DND-41 (cell line): ENCODE data around the gene FAT1.

Source experiments
- ATAC-seq: fragments of 200-7000 bp; cut with Tn5 transposase; 3 replicates; pipeline ENCODE4 v1.9.1; 2021; ENCODE audit warnings: low read depth; ENCODE audit not compliant: insufficient read depth
- DNase-seq: peaks from one replicate; pipeline ENCODE4 v3.0.0-alpha.2; 2020
- H2AFZ ChIP-seq: 2 replicates; pipeline ENCODE4 v1.6.0; 2012; ENCODE audit warnings: low read depth, low read length
- H3K27ac ChIP-seq: 2 replicates; pipeline ENCODE4 v1.5.1; 2012; ENCODE audit warnings: low read length, inconsistent platforms
- H3K27me3 ChIP-seq: fragments of 200-600 bp; sonication (generic); 2 replicates; pipeline ENCODE4 v1.6.0; 2012; ENCODE audit warnings: low read length, mild to moderate bottlenecking, inconsistent platforms; ENCODE audit not compliant: insufficient read depth, poor library complexity
- H3K36me3 ChIP-seq: 2 replicates; pipeline ENCODE4 v1.5.1; 2012; ENCODE audit warnings: low read length, inconsistent platforms; ENCODE audit not compliant: insufficient read depth
- H3K4me1 ChIP-seq: 2 replicates; pipeline ENCODE4 v1.5.1; 2012; ENCODE audit warnings: mild to moderate bottlenecking, low read length; ENCODE audit not compliant: insufficient read depth
- H3K4me2 ChIP-seq: 2 replicates; pipeline ENCODE4 v1.6.0; 2012; ENCODE audit warnings: mild to moderate bottlenecking, moderate library complexity, low read length, inconsistent platforms; ENCODE audit not compliant: insufficient read depth
- H3K4me3 ChIP-seq, 2 experiments: fragments of 200-600 bp in 1 of 2; shearing (Covaris generic) in 1 of 2; 2 replicates each; pipeline ENCODE4 v1.5.1; 2012 to 2016; ENCODE audit warnings: inconsistent platforms in 2 of 2, low read length in 2 of 2, mild to moderate bottlenecking in 2 of 2, low read depth in 1 of 2, moderate library complexity in 1 of 2
- H3K79me2 ChIP-seq: 2 replicates; pipeline ENCODE4 v1.6.0; 2012; ENCODE audit warnings: low read length, inconsistent platforms; ENCODE audit not compliant: insufficient read depth
- H3K9ac ChIP-seq: 2 replicates; pipeline ENCODE4 v1.6.0; 2012; ENCODE audit warnings: low read depth, mild to moderate bottlenecking, inconsistent platforms, low read length, moderate library complexity
- H3K9me3 ChIP-seq: 2 replicates; pipeline ENCODE4 v1.5.1; 2012; ENCODE audit warnings: low read length, moderate library complexity, mild to moderate bottlenecking, inconsistent platforms; ENCODE audit not compliant: insufficient read depth, severe bottlenecking
- H4K20me1 ChIP-seq: 2 replicates; pipeline ENCODE4 v1.6.0; 2012; ENCODE audit warnings: low read length; ENCODE audit not compliant: insufficient read depth
- EZH2 ChIP-seq: IDR thresholded peaks from 3 replicates; pipeline ENCODE4 v1.6.1; 2012; ENCODE audit warnings: borderline replicate concordance, low read depth, mild to moderate bottlenecking, moderate library complexity, low read length, inconsistent platforms; ENCODE audit not compliant: severe bottlenecking
- TF ChIP-seq, protein P1 (sequence below): IDR thresholded peaks from 2 replicates; pipeline ENCODE4 v1.5.1; 2012; ENCODE audit warnings: borderline replicate concordance, low read length, moderate library complexity, mild to moderate bottlenecking; ENCODE audit not compliant: poor library complexity, severe bottlenecking; ENCODE audit errors: extremely low read depth

FAT1 gene

DNA sequence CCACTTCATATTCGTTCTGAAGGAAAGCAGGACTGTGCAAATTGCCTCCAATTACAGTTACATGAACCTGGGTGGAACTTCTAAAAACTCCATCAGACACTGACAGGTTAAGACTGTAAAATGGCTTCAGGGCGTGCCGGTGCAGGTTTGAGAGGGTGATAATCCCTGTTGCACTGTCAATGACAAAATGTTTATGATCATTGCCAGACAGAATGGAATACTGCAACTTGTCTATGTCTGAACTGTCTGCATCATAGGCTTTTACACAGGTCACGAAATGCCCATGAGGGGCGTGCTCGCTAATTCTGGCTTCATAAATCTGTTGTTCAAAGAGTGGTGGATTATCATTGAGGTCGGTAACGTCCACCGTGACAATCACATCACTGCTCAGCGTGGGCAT lies 104.6 kb downstream of the FAT1 start:
- Histone ChIP-seq H3K4me1 (no peaks in the 10 kb centered on the region), H3K79me2 (no peaks in the 10 kb centered on the region), H3K4me3 (no peak overlapping the region), H4K20me1 (no peaks in the 10 kb centered on the region), H3K9me3 (peaks cover 2% of the 10 kb centered on the region), H2AFZ (no peak overlapping the region), H3K4me2 (no peak overlapping the region), H3K9ac (no peak overlapping the region), H3K27ac (no peak overlapping the region), H3K27me3 (no peaks in the 10 kb centered on the region), H3K36me3 (no peaks in the 10 kb centered on the region)
- no peak for DNase-seq
- TF ChIP-seq EZH2, result no peak
- TF ChIP-seq, protein P1, sequence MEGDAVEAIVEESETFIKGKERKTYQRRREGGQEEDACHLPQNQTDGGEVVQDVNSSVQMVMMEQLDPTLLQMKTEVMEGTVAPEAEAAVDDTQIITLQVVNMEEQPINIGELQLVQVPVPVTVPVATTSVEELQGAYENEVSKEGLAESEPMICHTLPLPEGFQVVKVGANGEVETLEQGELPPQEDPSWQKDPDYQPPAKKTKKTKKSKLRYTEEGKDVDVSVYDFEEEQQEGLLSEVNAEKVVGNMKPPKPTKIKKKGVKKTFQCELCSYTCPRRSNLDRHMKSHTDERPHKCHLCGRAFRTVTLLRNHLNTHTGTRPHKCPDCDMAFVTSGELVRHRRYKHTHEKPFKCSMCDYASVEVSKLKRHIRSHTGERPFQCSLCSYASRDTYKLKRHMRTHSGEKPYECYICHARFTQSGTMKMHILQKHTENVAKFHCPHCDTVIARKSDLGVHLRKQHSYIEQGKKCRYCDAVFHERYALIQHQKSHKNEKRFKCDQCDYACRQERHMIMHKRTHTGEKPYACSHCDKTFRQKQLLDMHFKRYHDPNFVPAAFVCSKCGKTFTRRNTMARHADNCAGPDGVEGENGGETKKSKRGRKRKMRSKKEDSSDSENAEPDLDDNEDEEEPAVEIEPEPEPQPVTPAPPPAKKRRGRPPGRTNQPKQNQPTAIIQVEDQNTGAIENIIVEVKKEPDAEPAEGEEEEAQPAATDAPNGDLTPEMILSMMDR, result no peak
- no peak for ATAC-seq

DNA sequence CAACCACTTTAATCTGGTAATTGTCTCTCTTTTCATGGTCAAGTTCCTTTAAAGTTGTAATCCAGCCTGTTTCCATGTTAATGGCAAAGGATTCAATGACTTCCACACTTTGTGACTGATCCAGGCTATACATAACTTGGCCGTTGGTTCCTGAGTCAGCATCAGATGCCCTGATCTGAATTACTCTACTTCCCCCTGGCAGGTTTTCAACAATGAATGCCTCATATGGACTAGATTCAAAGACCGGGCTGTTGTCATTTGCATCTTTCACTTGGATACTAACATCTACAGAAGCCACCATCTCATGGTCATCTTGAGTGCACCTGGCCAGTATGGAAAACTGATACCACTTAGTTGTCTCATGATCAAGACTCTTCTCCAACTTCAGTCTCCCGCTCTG lies 105.7 kb downstream of the FAT1 start:
- Histone ChIP-seq H3K9me3 (peaks cover 2% of the 10 kb centered on the region), H4K20me1 (no peaks in the 10 kb centered on the region), H3K79me2 (no peaks in the 10 kb centered on the region), H3K9ac (no peak overlapping the region), H3K4me2 (no peak overlapping the region), H3K27ac (no peak overlapping the region), H3K4me3 (no peak overlapping the region), H3K27me3 (no peaks in the 10 kb centered on the region), H3K36me3 (no peaks in the 10 kb centered on the region), H3K4me1 (no peaks in the 10 kb centered on the region), H2AFZ (no peak overlapping the region)
- TF ChIP-seq EZH2, result no peak
- TF ChIP-seq, protein P1, result no peak
- DNase-seq, result no peak
- ATAC-seq, result no peak

DNA sequence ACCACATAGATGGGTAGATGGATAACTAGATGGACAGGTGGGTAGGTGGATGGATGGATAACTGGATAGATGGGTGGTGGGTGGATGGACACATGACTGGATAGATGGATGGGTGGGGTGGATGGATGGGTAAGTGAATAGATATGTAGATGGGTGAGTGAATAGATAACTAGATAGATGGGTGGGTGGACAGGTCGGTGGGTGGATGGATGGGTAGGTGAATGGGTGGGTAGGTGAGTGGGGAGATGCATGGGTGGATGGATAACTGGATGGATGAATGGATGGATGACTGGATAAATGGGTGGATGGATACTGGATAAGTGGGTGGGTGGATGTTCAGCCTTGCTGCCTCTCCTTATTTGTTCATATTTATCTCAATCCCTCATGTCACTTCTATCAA lies 116.2 kb downstream of the FAT1 start:
- no peaks in the 10 kb centered on the region for H3K36me3 ChIP-seq
- H3K4me2 ChIP-seq, result no peak overlapping the region
- no peaks in the 10 kb centered on the region for H4K20me1 ChIP-seq
- ATAC-seq (no peak), DNase-seq (no peak)
- H3K27ac ChIP-seq, result no peak overlapping the region
- no peak overlapping the region for H3K9ac ChIP-seq
- H3K9me3 ChIP-seq, result no peaks in the 10 kb centered on the region
- H2AFZ ChIP-seq, result no peak overlapping the region
- no peak overlapping the region for H3K4me3 ChIP-seq
- H3K79me2 ChIP-seq, result no peaks in the 10 kb centered on the region
- TF ChIP-seq, protein P1, result no peak
- TF ChIP-seq EZH2, result no peak
- H3K4me1 ChIP-seq, result no peaks in the 10 kb centered on the region
- H3K27me3 ChIP-seq, result no peaks in the 10 kb centered on the region

DNA sequence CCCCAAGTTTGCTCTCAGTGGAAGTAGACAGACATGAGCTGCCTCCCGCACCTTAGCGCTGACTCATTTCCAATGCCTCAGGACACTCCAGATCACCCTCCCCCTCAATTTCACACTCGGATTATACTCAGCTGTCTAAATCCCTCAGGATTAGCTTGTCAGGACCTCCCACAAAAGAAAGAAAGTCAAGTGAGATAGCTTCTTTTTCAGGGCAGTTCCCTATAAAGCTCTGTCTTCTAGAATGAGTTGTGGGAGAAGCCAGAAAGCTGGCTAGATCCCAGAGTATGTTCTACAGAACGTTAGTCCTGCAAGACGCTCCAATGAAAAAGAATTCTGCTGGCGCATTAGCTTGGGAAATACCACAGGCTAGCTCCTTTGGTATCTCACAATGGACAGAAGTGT lies 117.1 kb downstream of the FAT1 start:
- TF ChIP-seq, protein P1, result no peak
- TF ChIP-seq EZH2, result no peak
- Histone ChIP-seq H3K4me3 (no peak overlapping the region), H4K20me1 (no peaks in the 10 kb centered on the region), H3K27ac (no peak overlapping the region), H3K27me3 (no peaks in the 10 kb centered on the region), H3K4me2 (no peak overlapping the region), H3K36me3 (no peaks in the 10 kb centered on the region), H3K4me1 (no peaks in the 10 kb centered on the region), H3K79me2 (no peaks in the 10 kb centered on the region), H3K9ac (no peak overlapping the region), H2AFZ (no peak overlapping the region), H3K9me3 (no peaks in the 10 kb centered on the region)
- no peak for ATAC-seq
- DNase-seq, result no peak
